Neutrophil (primary cell): ENCODE measurements around the gene DENND1A.

Experiments
- H3K27ac ChIP-seq: fragments of 200-600 bp; sonication (generic); 2 replicates; pipeline ENCODE4 v1.5.1; 2016; ENCODE audit warnings: mild to moderate bottlenecking, moderate library complexity
- H3K27me3 ChIP-seq: fragments of 200-600 bp; sonication (generic); 2 replicates; pipeline ENCODE4 v1.6.0; 2016; ENCODE audit warnings: mild to moderate bottlenecking
- H3K36me3 ChIP-seq: fragments of 200-600 bp; sonication (generic); 2 replicates; pipeline ENCODE4 v1.5.1; 2017
- H3K4me1 ChIP-seq, 2 experiments: fragments of 200-600 bp in 1 of 2; sonication (generic) in 1 of 2; 1 replicate in 1 of 2; 2 replicates in 1 of 2; pipeline versions ENCODE4 v1.5.1 to v1.6.1; 2013 to 2016; ENCODE audit warnings: low read depth in 1 of 2, low read length in 1 of 2, mild to moderate bottlenecking in 1 of 2, moderate library complexity in 1 of 2; ENCODE audit not compliant: control insufficient read depth in 1 of 2, insufficient read depth in 1 of 2
- H3K4me3 ChIP-seq, 2 experiments: fragments of 200-600 bp in 1 of 2; sonication (generic) in 1 of 2; 1 replicate in 1 of 2; 2 replicates in 1 of 2; pipeline ENCODE4 v1.5.1; 2013 to 2016; ENCODE audit warnings: low read depth in 1 of 2, low read length in 1 of 2, mild to moderate bottlenecking in 1 of 2, moderate library complexity in 1 of 2
- H3K9me3 ChIP-seq: fragments of 200-600 bp; sonication (generic); 2 replicates; pipeline ENCODE4 v1.5.1; 2016
- CTCF ChIP-seq: fragments of 200-600 bp; sonication (generic); IDR thresholded peaks from 2 replicates; pipeline ENCODE4 v1.5.1; 2016; ENCODE audit warnings: antibody characterized with exemption

The DENND1A gene

DNA sequence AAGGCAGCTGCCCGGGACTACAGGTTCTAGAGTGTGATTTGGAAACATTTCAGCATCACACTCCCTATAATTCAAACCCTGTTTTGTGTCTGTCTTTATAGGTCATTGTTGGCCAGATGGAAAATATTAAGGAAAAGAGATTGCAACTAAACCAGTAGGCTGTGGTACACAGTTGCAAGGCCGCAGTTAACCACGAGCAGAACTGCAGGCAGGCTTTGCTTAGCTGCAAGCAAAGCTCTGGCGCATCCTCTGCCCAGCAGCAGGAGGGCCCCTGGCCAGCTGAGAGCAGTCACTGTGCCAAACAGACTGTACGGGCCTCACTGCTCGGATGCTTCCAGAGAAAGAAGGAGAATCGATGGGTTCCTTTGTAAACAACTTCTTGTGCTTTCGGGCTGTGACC lies 204.5 kb downstream of the DENND1A start:
- Histone ChIP-seq H3K4me3 (no peak overlapping the region), H3K36me3 (no peaks in the 10 kb centered on the region), H3K9me3 (no peaks in the 10 kb centered on the region), H3K27me3 (no peaks in the 10 kb centered on the region), H3K4me1 (no peaks in the 10 kb centered on the region), H3K27ac (no peak overlapping the region)
- TF ChIP-seq CTCF = no peak

DNA sequence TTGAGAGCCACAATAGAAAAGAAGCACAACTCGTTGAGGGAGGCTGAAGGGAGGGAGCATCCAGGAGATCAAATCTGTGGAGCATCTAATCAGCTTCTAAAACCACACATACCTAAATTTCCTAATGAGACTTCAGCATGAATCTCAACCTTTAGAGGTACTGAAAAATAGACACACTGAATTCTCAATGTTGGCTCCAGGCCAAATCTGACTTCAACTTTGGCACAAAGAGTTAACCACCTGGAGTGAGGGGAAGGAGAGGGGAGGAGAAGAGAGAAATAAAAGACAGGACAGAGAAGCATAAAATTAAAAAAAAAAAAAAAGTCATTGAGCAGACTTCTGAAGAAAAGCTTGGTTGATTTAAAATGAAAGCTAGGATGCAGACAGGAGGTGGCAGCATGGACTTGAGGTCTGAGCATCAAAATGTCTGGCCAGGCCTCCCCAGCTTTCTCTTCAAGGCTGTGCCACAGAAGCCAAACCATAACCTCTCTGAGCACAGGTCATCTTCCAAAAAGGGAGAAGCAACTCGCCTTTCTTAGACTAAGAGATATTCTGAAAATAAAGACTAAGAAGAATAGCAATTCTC lies 205.6 kb downstream of the DENND1A start:
- Histone ChIP-seq H3K27ac (no peak overlapping the region), H3K4me1 (no peaks in the 10 kb centered on the region), H3K4me3 (no peak overlapping the region), H3K27me3 (no peaks in the 10 kb centered on the region), H3K9me3 (no peaks in the 10 kb centered on the region), H3K36me3 (no peaks in the 10 kb centered on the region)
- no peak for TF ChIP-seq CTCF

DNA sequence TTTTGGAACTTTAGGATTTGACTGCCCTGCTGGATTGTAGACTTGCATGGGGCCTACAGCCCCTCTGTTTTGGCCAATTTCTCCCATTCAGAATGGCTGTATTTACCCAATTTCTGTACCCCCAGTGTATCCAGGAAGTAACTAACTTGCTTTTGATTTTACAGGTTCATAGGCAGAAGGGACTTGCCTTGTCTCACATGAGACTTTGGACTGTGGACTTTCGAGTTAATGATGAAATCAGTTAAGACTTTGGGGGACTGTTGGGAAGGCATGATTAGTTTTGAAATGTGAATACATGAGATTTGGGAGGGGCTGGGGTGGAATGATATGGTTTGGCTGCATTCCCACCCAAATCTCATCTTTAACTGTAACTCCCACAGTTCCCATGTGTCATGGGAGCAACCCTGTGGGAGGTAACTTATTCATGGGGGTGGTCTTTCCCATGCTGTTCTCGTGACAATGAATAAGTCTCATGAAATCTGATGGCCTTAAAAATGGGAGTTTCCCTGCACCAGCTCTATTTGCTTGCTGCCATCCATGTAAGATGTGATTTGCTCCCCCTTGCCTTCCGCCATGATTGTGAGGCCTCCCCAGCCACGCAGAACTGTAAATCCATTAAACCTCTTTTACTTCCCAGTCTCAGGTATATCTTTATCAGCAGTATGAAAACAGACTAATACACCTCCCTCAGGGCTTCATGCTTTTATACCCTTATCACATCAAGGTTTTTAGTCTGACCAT lies 206.6 kb downstream of the DENND1A start:
- no peaks in the 10 kb centered on the region for H3K4me1 ChIP-seq
- no peaks in the 10 kb centered on the region for H3K27me3 ChIP-seq
- no peak overlapping the region for H3K27ac ChIP-seq
- no peaks in the 10 kb centered on the region for H3K9me3 ChIP-seq
- no peak for TF ChIP-seq CTCF
- H3K36me3 ChIP-seq = no peaks in the 10 kb centered on the region
- no peak overlapping the region for H3K4me3 ChIP-seq

GRCh38 chr9:123722378-123722777 lies 207.5 kb downstream of the DENND1A start:
- Histone ChIP-seq H3K4me1 (no peaks in the 10 kb centered on the region), H3K36me3 (no peaks in the 10 kb centered on the region), H3K27me3 (no peaks in the 10 kb centered on the region), H3K9me3 (no peaks in the 10 kb centered on the region), H3K27ac (no peak overlapping the region), H3K4me3 (no peak overlapping the region)
- TF ChIP-seq CTCF = no peak

DNA sequence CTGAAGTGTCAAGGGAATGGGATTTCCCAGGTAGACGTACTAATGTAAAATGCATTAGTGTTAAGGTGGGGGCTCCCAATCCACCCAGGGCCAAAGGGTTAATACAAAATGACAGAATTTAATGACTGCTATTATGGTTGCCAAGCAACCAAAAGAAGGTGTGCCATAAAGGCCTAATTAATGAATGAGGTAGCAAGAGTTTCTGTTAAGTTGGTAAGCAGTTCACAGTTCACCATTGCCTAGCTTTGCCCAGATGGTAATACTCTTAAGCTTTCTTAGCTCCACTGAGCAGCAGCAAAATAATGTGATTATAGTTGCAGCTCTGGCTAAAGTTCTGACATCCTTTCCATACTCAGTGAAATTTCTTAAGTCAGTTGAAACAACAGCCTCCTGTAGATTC lies 211.7 kb downstream of the DENND1A start:
- Histone ChIP-seq H3K27me3 (no peaks in the 10 kb centered on the region), H3K27ac (no peak overlapping the region), H3K9me3 (no peaks in the 10 kb centered on the region), H3K36me3 (no peaks in the 10 kb centered on the region), H3K4me1 (no peaks in the 10 kb centered on the region), H3K4me3 (no peak overlapping the region)
- no peak for TF ChIP-seq CTCF
